Motor neuron (in vitro differentiated cells): Measurements from ENCODE around the gene ACTR2. TPM values are rescaled to one million over a fixed set of nuclear protein-coding genes. Genes with fewer than 3 reads are reported as not detected.
"Not testable (repeated sequence)": the region's sequence is repeated elsewhere in the genome, so short reads cannot be mapped to it uniquely, and the experiment has no call there.

ENCODE experiments used
- ATAC-seq, 8 experiments: fragments of 200-7000 bp; cut with Tn5 transposase; replicated peaks in 6 of 8; 2 replicates each; pipeline ENCODE4 v1.8.0; 2021; ENCODE audit warnings: mild to moderate bottlenecking in 8 of 8, moderate library complexity in 8 of 8
- H3K27ac ChIP-seq, 2 donors: fragments of 250-450 bp; sonication (Bioruptor Pico); 2 replicates each; pipeline ENCODE4 v1.9.0; 2021; ENCODE audit warnings: antibody characterized with exemption in 2 of 2, mild to moderate bottlenecking in 2 of 2, moderate library complexity in 1 of 2
- H3K4me1 ChIP-seq, 2 donors: fragments of 250-450 bp; sonication (Bioruptor Pico); replicated peaks in 1 of 2; 2 replicates each; pipeline ENCODE4 v1.6.1; 2021; ENCODE audit warnings: antibody characterized with exemption in 2 of 2, mild to moderate bottlenecking in 2 of 2, moderate library complexity in 1 of 2
- H3K4me3 ChIP-seq, 5 donors: fragments of 250-450 bp; sonication (Bioruptor Pico); 2 replicates each; pipeline ENCODE4 v1.9.0; 2021; ENCODE audit warnings: antibody characterized with exemption in 5 of 5, mild to moderate bottlenecking in 5 of 5, moderate library complexity in 4 of 5
- WGBS, 10 experiments: fragments of 450-650 bp; shearing (Covaris generic); methylation state at CpG; one replicate each; pipeline ENCODE4 v1.0.0; 2022; 5-methylcytosine and 5-hydroxymethylcytosine counted together
- in situ Hi-C, 9 experiments: fragments of 400-800 bp; cut with MboI; loops; one replicate each; pipeline ENCODE4 v1.15.0; 2021; ENCODE audit warnings: low sequenced_read_pairs in 9 of 9, low pct_unique_long_range_greater_than_20kb in 2 of 9; ENCODE audit not compliant: unreplicated experiment in 9 of 9
- total RNA-seq, 8 experiments: library from RNA; unstranded; fragments of 300-600 nt; gene quantifications; 2 replicates each; pipeline versions ENCODE4 v1.2.3 to v1.2.4, GENCODE V29; 2022

The ACTR2 gene
- total RNA-seq, 8 experiments from 2014 or later: 80.4 to 237 (median 123) TPM

DNA sequence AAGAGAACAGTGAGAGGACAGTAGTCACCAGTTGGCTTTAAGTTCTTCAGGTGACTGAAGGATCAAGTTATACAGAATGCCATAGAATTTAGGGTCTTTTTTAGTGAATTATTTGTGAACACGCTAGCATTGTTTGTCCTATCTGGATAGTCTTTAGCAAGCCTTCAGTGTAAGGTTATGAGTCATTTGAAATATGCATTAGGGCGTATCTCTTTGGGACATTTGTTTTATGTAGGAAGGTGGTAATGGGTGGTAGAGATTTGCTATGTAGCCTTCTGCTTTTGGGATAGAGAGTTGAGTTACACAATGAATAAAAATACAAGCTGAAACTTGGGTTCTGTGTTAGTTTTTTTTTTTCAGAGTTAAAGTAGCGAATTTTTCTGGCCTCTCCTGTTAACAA lies 13.0 kb downstream of the ACTR2 start:
- 0 to 100% (median 71%) methylated on average over 1 to 3 of the region's 3 CpGs; no CpG with 5 or more reads in 1 of the 10 experiments for WGBS, 10 experiments
- Histone ChIP-seq H3K4me1 (no peaks in the 10 kb centered on the region), H3K27ac (no peak overlapping the region), H3K4me3 (no peak overlapping the region)
- in situ Hi-C loops: no loop called here
- peak in 3 of 8 experiments; percentile 90 to 95 (median 92) for ATAC-seq

DNA sequence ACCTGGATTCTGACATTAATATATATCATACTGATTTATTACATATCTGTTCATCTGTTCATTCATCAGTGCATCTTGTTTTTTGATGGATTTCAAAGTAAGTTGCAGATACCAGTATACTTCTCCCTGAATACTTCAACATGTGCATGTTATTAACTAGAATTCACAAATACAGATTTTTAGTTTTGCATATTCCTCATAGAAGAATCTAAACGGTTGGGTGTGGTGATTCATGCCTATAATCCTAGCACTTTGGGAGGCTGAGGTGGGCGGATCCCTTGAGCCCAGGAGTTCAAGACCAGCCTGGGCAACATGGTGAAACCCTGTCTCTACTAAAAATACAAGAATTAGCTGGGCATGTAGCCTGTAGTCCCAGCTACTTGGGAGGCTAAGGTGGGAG lies 16.8 kb downstream of the ACTR2 start:
- in situ Hi-C loops, H3K4me3 ChIP-seq, H3K4me1 ChIP-seq, H3K27ac ChIP-seq: not testable (repeated sequence)
- 0 to 100% (median 48%) methylated on average over 1 to 2 of the region's 2 CpGs; no CpG with 5 or more reads in 4 of the 10 experiments for WGBS, 10 experiments
- peak in 3 of 8 experiments; percentile 55 to 77 (median 62) for ATAC-seq

DNA sequence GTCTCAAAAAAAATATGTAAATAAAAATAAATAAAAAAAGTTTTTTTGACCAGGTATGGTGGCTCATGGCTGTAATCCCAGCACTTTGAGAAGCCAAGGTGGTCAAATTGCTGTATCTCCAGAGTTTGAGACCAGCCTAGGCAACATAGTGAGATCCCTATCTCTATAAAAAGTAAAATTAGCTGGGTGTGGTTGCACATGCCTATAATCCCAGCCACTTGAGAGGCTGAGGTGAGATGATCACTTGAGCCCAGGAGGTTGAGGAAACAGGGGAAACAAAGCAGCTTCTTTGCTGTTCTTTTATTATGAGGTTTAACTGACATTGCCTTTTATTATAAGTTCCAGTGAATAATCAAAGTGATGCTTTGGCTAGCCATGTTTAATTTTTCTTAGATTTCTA lies 25.0 kb downstream of the ACTR2 start:
- H3K27ac ChIP-seq: no peak overlapping the region
- no peak for ATAC-seq
- H3K4me1 ChIP-seq: no peaks in the 10 kb centered on the region
- in situ Hi-C loops: loop anchor here in 4 of 9 experiments (10.0 to 25.0 kb wide), 4 partner anchors 185 to 310 kb away; partner anchors contain the start of gene SPRED2 (in 2 of the 4)
- H3K4me3 ChIP-seq: no peak overlapping the region

DNA sequence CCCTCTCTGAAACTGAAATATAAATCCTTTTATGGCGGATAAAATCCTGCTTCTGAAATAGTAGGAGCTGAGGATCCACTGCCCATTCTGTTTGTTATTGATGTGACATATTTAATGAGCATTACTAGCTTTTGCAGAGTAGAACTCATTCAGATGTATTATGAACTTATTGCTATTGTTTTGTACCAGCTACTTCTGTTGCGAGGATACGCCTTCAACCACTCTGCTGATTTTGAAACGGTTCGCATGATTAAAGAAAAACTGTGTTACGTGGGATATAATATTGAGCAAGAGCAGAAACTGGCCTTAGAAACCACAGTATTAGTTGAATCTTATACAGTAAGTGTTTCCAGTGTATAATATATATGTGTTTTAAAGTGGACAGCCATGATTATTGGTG lies 27.7 kb downstream of the ACTR2 start:
- H3K27ac ChIP-seq: no peak overlapping the region
- in situ Hi-C loops: loop anchor here in 4 of 9 experiments (10.0 to 25.0 kb wide), 4 partner anchors 182 to 307 kb away; partner anchors contain the start of gene SPRED2 (in 2 of the 4)

DNA sequence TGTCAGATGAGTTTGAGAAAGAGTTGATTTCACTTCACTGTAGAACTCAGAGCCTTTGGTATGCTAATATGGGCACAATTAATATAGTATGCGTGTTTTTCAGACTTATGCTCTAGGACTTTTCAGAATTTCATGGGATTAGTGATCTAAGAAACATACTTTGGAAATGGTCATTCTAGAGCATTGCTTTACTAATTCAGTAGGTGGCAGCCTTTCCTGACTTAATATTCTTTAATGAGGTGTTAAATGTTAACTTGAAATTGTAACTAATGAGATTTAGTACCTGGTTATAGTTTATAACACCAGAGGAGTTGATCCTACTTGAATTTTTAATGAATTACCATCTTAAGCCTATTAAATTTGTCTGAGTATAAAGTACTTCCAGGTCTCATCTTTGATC lies 28.4 kb downstream of the ACTR2 start:
- ATAC-seq: peak in 2 of 8 experiments; percentile 58 to 59
- no peaks in the 10 kb centered on the region for H3K4me1 ChIP-seq
- in situ Hi-C loops: loop anchor here in 4 of 9 experiments (10.0 to 25.0 kb wide), 4 partner anchors 181 to 306 kb away; partner anchors contain the start of gene SPRED2 (in 2 of the 4)
- H3K27ac ChIP-seq: no peak overlapping the region
- no peak overlapping the region for H3K4me3 ChIP-seq
- 9 to 100% (median 80%) methylated on average over 1 of the region's 1 CpG; no CpG with 5 or more reads in 1 of the 10 experiments for WGBS, 10 experiments

More for the DNA sequence above, 27.7 kb downstream of the ACTR2 start:
- ATAC-seq: no peak
- 89 to 100% (median 97%) methylated on average over 2 to 6 of the region's 6 CpGs for WGBS, 10 experiments
- Histone ChIP-seq H3K4me1 (no peaks in the 10 kb centered on the region), H3K4me3 (no peak overlapping the region)

DNA sequence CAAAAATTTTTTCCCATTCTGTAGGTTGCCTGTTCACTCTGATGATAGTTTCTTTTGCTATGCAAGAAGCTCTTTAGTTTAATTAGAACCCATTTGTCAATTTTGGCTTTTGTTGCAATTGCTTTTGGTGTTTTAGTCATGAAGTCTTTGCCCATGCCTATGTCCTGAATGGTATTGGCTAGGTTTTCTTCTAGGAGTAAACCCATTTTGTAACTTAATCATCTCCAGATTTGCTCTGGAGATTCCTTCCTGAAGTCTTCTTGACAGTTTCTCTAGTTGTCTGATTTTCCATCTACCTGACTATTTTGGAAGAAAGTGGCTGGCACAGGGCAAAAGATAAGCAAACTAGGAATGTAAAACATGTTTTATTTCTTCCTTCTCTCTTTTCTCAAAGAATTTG lies 30.2 kb downstream of the ACTR2 start:
- in situ Hi-C loops: loop anchor here in 4 of 9 experiments (10.0 to 25.0 kb wide), 4 partner anchors 179 to 304 kb away; partner anchors contain the start of gene SPRED2 (in 2 of the 4)
- not testable (repeated sequence) for ATAC-seq

DNA sequence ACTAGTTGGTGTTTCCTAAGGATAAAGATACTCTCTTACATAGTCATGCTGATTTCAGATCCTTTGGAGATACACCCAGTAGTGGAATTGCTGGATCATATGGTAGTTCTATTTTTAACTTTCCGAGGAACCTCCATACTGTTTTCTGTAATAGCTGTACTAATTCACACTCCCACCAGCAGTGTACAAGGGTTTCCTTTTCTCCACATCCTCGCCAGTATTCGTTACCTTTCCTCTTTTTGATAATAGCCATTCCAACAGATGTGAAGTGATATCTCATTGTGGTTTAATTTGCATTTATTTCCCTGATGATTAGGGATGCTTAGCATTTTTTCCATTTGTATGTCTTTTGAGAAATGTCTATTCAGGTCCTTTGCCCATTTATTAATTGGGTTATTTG lies 34.0 kb downstream of the ACTR2 start:
- in situ Hi-C loops: loop anchor here in 6 of 9 experiments (10.0 to 25.0 kb wide), 4 partner anchors 176 to 301 kb away; partner anchors contain the start of gene SPRED2 (in 2 of the 6)
- Histone ChIP-seq H3K27ac (no peak overlapping the region), H3K4me1 (no peaks in the 10 kb centered on the region), H3K4me3 (no peak overlapping the region)
- 44 to 100% (median 87%) methylated on average over 1 to 3 of the region's 3 CpGs; no CpG with 5 or more reads in 1 of the 10 experiments for WGBS, 10 experiments
- peak in 3 of 8 experiments; percentile 4 to 54 (median 15) for ATAC-seq

More for the DNA sequence above, 30.2 kb downstream of the ACTR2 start:
- H3K4me1 ChIP-seq, H3K4me3 ChIP-seq, H3K27ac ChIP-seq: not testable (repeated sequence)

DNA sequence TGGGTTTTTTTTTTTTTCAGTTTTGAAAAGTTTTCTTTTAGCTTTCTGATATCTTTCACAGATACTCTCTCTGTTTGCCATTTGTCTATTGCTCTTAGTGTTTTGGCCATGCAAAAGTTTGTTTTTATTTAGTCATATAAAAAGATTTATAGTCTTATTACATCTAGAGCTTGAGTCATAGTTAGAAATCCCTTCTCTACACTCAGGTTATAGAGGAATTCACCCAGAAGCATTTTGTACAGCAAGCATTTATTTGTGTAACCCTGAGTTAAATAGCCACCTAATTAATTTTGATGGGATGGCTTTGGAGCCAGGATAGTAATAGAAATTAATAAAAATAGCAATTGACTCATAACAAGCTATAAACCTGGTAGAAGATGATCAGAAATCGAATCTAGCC lies 35.6 kb downstream of the ACTR2 start:
- in situ Hi-C loops: loop anchor here in 6 of 9 experiments (10.0 to 25.0 kb wide), 4 partner anchors 174 to 299 kb away; partner anchors contain the start of gene SPRED2 (in 2 of the 6)
- 0 to 100% (median 90%) methylated on average over 1 of the region's 1 CpG; no CpG with 5 or more reads in 5 of the 10 experiments for WGBS, 10 experiments

DNA sequence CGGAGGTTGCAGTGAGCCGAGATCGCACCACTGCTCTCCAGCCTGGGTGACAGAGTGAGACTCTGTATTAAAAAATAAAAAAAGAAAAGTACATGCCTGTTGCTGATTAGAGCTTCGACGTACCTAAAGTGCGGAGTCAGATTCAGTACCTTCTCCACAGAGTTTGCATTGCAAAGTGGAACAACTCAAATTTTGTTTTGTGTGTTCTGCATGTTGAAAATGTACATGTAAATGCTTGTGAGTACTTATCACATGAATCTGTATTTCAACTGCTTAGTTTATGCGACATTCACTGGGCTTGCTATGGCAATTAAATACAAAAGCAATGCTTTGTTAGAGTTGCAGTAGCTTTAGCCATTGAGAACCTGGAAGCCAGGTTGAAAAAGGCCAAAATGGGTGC lies 36.4 kb downstream of the ACTR2 start:
- no peak overlapping the region for H3K4me3 ChIP-seq
- WGBS, 10 experiments: 0 to 94% (median 29%) methylated on average over 1 to 7 of the region's 7 CpGs; no CpG with 5 or more reads in 3 of the 10 experiments
- in situ Hi-C loops: loop anchor here in 6 of 9 experiments (10.0 to 25.0 kb wide), 4 partner anchors 173 to 298 kb away; partner anchors contain the start of gene SPRED2 (in 2 of the 6)
- H3K4me1 ChIP-seq: no peaks in the 10 kb centered on the region
- H3K27ac ChIP-seq: no peak overlapping the region
- peak in 3 of 8 experiments; percentile 39 to 78 (median 56) for ATAC-seq

More for the DNA sequence above, 35.6 kb downstream of the ACTR2 start:
- H3K27ac ChIP-seq: no peak overlapping the region
- ATAC-seq: peak in 1 of 8 experiments; percentile 8
- no peaks in the 10 kb centered on the region for H3K4me1 ChIP-seq
- no peak overlapping the region for H3K4me3 ChIP-seq

DNA sequence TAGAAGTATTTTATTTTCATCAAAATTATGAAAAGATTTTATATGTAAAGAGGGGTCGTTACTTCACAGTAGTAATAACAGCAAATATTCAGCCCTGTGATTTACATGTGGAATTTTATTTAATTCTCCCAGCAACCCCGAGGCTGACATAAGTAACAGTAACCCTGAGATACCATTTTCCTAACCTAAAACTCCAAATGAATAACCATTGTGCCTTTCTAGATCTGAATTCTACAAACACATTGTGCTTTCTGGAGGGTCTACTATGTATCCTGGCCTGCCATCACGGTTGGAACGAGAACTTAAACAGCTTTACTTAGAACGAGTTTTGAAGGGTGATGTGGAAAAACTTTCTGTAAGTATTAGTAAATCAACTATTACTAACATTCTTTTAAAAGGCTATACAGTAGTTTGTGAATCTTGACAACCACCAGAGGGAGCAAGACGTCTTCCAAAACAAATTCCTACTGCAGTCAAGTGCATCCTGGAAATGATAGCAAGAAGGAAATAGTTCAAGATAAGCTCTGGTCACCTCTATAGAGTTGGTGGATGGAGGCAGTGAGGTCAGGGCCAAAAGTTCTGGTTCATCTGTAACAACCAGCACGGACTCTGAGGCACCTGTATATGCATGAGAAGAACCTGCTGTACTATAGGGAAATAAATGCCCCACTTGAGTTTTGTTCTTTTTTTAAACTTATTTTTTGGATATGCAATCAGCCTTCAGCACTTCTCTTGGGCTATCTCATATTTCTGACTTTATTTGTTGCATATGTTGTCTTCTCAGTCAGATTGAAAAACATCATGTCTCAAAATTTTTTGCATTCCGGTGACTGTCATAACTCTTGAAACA lies 37.4 kb downstream of the ACTR2 start:
- peak; percentile 22 to 87 (median 50) for ATAC-seq
- no peak overlapping the region for H3K4me3 ChIP-seq
- H3K4me1 ChIP-seq: no peaks in the 10 kb centered on the region
- no peak overlapping the region for H3K27ac ChIP-seq
- WGBS, 10 experiments: 6 to 80% (median 42%) methylated on average over 3 to 8 of the region's 8 CpGs
- in situ Hi-C loops: loop anchor here in 6 of 9 experiments (10.0 to 25.0 kb wide), 4 partner anchors 172 to 297 kb away; partner anchors contain the start of gene SPRED2 (in 2 of the 6)

DNA sequence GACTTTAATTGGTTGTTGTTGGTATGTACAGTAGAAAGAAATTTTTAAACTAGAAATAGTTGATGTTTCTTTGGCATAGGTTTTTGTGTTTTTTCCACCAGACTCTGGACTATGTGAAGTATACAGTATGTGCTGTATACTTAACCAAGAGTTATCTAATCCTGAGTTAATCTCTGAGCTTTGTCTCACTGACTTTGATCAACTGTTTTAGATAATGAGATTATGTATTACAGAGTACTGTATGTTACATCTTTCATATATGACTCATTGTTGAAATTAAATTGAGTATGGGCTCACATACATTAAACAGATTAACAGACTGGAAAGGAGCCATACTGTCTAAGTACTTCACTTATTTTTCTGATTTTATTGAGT lies 38.0 kb downstream of the ACTR2 start:
- no peaks in the 10 kb centered on the region for H3K4me1 ChIP-seq
- peak in 1 of 8 experiments; percentile 40 for ATAC-seq
- in situ Hi-C loops: loop anchor here in 6 of 9 experiments (10.0 to 25.0 kb wide), 4 partner anchors 172 to 297 kb away; partner anchors contain the start of gene SPRED2 (in 2 of the 6)
- no peak overlapping the region for H3K27ac ChIP-seq
- H3K4me3 ChIP-seq: no peak overlapping the region

DNA sequence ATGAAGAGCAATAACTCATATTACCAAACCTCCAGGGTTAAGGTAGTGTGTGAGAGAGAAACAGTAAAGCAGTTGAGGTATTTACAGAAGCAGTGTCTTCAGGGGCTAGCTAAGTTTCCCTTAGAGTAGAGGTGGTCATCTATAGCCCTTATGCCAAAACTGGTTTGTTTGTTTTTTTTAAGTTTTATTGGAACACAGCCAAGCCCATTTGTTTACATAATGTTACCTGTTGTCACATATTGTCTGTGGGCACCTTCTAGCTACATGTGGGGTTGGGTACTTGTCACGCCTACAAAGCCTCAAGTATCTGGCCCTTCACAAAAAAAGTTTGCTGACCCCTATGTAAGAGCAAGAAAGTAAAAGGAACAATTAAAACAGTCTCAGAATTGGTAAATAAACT lies 39.4 kb downstream of the ACTR2 start:
- in situ Hi-C loops: loop anchor here in 6 of 9 experiments (10.0 to 25.0 kb wide), 4 partner anchors 170 to 295 kb away; partner anchors contain the start of gene SPRED2 (in 2 of the 6)
- no peaks in the 10 kb centered on the region for H3K4me1 ChIP-seq
- 80 to 100% (median 100%) methylated on average over 1 of the region's 1 CpG; no CpG with 5 or more reads in 3 of the 10 experiments for WGBS, 10 experiments
- ATAC-seq: no peak
- no peak overlapping the region for H3K27ac ChIP-seq
- no peak overlapping the region for H3K4me3 ChIP-seq

DNA sequence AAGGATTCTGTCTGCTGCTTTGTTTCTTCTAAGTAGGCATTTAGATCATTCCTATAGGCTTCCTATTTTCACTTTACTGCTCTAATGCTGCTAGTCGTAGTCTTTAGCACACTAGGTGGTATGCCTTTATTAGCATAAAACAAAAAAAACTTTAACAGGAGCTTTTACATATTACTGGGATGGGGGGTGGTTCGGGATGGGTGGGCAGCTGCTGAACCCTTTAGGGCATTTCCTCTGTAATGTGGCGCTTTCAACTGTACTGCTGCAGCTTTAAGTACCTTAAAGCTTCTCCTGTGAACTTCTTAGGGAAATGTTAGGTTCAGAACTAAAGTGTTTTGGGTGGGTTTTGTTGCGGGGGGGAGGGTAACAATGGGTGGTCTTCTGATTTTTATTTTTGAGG lies 41.3 kb downstream of the ACTR2 start:
- ATAC-seq: peak in 3 of 8 experiments; percentile 9 to 75 (median 28)
- Histone ChIP-seq H3K4me3 (no peak overlapping the region), H3K4me1 (no peaks in the 10 kb centered on the region), H3K27ac (no peak overlapping the region)
- in situ Hi-C loops: loop anchor here in 6 of 9 experiments (10.0 to 25.0 kb wide), 4 partner anchors 168 to 293 kb away; partner anchors contain the start of gene SPRED2 (in 2 of the 6)
- 0 to 59% (median 38%) methylated on average over 1 to 3 of the region's 4 CpGs; no CpG with 5 or more reads in 5 of the 10 experiments for WGBS, 10 experiments
